Measurements from ENCODE around the gene OSBPL10.

The OSBPL10 gene

DNA sequence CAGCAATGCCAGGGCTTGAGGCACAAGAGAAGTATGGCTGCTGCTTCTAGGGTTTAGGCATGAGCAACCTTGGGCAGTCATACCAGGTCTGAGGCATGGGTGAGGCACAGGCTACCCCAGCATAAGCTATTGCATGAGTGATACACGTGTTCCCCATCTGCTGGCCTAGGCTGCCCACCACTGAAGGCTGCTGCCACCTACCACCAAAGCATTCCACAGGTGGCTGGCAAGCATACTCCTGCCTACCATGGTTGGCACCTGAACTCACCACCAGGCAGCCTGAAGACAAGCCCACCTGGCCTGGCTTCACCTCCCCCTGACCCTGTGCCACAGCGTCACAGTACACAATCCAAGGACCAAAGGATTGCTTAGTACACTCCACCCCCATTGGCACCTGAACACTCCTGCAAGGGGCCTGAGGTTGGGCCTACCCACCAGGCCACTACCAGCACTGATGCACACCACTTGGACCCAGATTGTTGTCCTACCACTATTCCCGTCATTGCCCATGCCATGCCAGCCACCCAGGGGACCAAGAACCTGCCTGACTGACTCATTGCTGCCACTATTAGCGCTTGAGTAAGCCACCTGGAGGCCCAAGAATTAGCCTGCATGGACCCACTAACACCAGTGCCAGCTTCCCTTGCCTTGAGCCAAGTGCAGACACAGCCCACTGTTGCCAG lies 332.6 kb downstream of the OSBPL10 start:
- no peak for DNase-seq

GRCh38 chr3:31645256-31645655 lies 335.8 kb downstream of the OSBPL10 start:
- DNase-seq: no peak

DNA sequence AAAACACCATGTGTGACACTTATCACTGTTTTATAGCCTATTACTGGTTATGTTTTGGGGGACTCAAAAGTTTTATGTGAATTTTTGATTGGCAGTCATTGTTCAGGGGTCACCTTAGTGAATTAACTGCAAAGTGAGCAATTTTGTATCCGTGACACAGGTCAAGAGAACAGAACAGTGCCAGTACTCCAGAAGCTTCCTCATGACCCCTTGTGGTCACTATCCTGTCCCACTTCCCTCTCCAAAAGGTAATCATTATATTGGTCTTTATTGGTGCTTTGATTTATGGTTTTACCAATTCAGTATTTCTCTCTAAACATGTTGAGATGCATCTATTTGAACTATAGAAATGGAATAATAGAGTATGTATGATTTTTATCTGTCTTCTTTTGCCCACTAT lies 341.2 kb downstream of the OSBPL10 start:
- DNase-seq: no peak

GRCh38 chr3:31636694-31637442 lies 344.2 kb downstream of the OSBPL10 start:
- DNase-seq: no peak

- DNase-seq: no peak
Observed at GRCh38 chr3:31636049-31636448, 345.0 kb downstream of the OSBPL10 start.

DNA sequence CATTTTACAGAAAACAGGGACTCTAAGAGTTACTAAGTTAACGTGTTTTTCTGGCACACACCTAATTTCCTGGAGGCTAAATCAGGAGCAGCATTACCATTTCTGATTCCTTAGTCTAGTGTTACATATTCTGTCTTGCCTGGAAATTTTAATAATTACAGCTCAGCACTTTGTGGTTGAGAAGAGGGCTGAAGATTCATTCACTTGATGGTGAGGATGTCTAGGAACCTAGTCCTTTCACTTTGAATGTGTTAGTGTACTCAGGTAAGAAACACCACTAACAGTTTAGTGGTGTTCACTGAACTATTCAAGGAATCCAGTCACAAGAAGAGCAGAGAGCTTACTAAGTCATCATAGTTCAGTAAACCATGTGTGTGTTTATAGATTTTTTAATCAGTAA lies 345.5 kb downstream of the OSBPL10 start:
- DNase-seq: no peak

GRCh38 chr3:31634476-31634875 lies 346.6 kb downstream of the OSBPL10 start:
- no peak for DNase-seq

- DNase-seq: no peak
Observed at GRCh38 chr3:31629054-31629453, 352.0 kb downstream of the OSBPL10 start.

- no peak for DNase-seq
Observed at GRCh38 chr3:31625358-31625757, 355.7 kb downstream of the OSBPL10 start.

GRCh38 chr3:31624083-31624709 lies 356.9 kb downstream of the OSBPL10 start:
- no peak for DNase-seq

DNA sequence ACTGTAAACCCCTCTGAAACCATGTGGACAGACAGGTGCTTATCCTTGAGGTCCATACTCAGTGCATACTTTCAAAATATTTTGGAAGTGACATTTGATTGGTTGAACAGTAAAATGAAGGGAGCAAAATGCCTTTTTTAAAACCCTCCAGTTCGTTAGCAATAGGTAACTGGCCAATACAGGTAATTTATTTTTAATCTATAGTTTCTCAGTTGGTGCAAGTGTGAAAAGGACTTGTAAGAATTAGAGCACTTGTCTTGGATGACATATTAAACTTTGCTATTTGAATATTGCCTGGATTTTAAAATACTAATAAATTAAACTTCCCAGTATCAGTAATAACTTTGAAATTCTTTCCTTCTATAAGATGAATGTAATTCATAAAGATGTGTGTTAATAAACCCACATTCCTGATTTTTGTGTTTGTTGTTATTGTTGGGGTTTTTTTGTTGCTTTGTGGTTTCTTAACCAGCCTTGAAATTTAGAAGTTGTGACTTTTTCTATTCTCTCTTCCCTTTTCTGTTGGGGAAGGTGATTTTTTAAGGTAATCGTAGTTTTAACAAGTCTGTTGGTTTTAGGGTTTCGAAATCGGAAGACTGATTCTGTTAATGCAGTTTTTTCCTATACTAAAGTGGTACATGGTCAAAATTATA lies 358.3 kb downstream of the OSBPL10 start:
- DNase-seq: no peak

DNA sequence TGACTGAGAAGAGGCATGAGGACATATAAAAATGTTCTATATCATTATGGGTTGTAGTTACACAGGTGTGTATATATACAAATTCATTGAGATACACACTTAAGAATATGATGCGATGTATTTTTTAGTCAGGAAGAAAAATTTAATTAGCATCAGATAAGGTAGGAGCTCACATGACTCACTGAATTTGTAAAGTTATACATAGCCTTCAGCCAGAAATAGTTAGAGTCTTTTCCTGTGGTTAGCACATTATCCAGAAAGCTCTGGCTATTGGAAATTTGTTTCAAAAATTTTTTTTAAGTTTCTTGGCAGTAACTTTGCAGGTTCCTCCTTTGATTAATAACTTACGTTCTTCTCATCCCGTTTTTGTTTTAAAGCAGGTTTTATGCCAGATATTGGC lies 359.7 kb downstream of the OSBPL10 start:
- no peak for DNase-seq

DNA sequence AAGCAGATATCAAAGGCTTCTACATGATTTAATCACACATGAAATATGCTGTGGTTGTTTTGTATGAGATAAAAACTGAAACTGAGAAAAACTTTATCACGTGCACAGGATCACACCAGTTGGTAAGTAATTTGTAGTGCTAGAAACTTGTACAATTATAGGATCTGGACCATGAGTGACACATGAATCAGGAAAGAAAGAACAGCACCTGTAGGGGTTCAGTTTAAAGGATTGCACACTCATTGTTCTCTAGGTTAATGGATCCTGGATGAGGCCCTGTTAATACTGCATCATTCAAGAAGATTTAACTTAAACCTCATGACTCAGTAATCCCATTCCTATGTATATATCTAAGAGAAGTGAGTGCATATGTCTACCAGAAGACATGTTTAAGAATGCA lies 360.4 kb downstream of the OSBPL10 start:
- DNase-seq: no peak

- no peak for DNase-seq
Observed at GRCh38 chr3:31616711-31617110, 364.4 kb downstream of the OSBPL10 start.

- DNase-seq: no peak
Observed at GRCh38 chr3:31615071-31615875, 365.8 kb downstream of the OSBPL10 start.

DNA sequence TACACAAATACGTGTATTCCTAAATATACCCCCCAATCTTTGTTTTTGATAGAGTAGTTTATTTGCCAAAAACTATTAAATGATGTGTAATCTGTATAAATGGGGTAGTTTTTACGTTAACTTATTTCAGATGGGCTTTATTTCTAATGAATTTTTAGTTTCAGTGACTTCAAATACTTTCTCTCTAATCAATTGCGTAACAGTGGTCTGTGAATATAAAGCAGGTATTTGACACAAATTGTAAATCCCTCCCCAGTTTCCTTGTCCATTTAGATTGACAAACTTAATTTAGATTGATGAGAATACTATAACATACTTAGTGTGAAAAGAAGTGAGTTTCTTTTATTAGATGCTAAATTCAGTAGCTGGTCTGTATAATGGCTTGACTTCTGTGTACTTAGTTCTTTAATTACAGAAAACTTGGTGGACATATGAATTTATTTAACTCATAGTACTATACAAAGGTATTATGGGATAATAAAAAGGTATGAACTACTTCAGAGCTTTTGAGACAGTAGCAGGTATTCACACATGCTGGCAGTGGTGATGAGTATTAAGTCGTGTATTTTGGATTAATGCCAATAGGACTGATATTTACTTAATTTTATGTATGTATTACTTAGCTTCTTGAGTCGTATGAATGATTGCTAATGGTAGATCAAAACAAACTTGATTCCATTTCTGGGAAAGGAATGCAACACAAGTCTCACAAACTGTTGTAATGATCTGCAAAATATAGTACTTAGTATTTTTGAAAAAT lies 366.7 kb downstream of the OSBPL10 start:
- no peak for DNase-seq

GRCh38 chr3:31613654-31614053 lies 367.4 kb downstream of the OSBPL10 start:
- DNase-seq: no peak

GRCh38 chr3:31613177-31613576 lies 367.9 kb downstream of the OSBPL10 start:
- DNase-seq: no peak

All from activated CD4-positive, alpha-beta T cell treated with anti-CD3 and anti-CD28 coated beads for 4 hours (primary cell).